Caco-2 (cell line): ENCODE results near the gene TP53I13. TPM values are rescaled to one million over a fixed set of nuclear protein-coding genes. Genes with fewer than 3 reads are reported as not detected.

Experiments
- BruUV-seq: library from RNA; stranded (reverse); fragments of 400-500 nt; replicated peaks from 2 replicates; lab custom pipeline; 2021; lab: Mats Ljungman, UMichigan
- CTCF ChIA-PET: fragments of 300-600 bp; sonication (Branson Sonifier 250); formaldehyde crosslinking; loops from one replicate; lab custom pipeline; 2022; ENCODE audit warnings: antibody characterized with exemption; lab: Charles Lee
- POLR2A ChIA-PET: fragments of 300-600 bp; sonication (Branson Sonifier 250); formaldehyde crosslinking; loops from one replicate; lab custom pipeline; 2022; ENCODE audit warnings: antibody characterized with exemption; lab: Charles Lee
- DNase-seq, 2 experiments: peaks; one replicate each; pipeline versions ENCODE4 v3.0.0 to v3.0.0-alpha.2; 2020 to 2022
- H3K27me3 ChIP-seq: replicated peaks from 2 replicates; pipeline ENCODE4 v1.6.0; 2011; ENCODE audit warnings: low read length; ENCODE audit not compliant: control insufficient read depth, insufficient read depth
- H3K36me3 ChIP-seq: 2 replicates; pipeline ENCODE4 v1.5.1; 2011; ENCODE audit warnings: low read length; ENCODE audit not compliant: control insufficient read depth, insufficient read depth
- H3K4me1 ChIP-seq: fragments of 250-450 bp; sonication (Bioruptor Pico); 2 replicates; pipeline ENCODE4 v1.5.1; 2020; ENCODE audit warnings: mild to moderate bottlenecking
- H3K4me3 ChIP-seq: 2 replicates; pipeline ENCODE4 v1.5.1; 2011; ENCODE audit warnings: low read depth, mild to moderate bottlenecking, control low read depth, low read length
- H3K9me3 ChIP-seq: fragments of 250-450 bp; sonication (Bioruptor Pico); 2 replicates; pipeline ENCODE4 v1.5.1; 2020; ENCODE audit warnings: mild to moderate bottlenecking, moderate library complexity
- H3K27ac Mint-ChIP-seq: one replicate; pipeline ENCODE4 v1.8.0; 2022; ENCODE audit warnings: mixed read lengths; ENCODE audit not compliant: unreplicated experiment
- H3K27me3 Mint-ChIP-seq: one replicate; pipeline ENCODE4 v1.8.0; 2022; ENCODE audit warnings: mixed read lengths; ENCODE audit not compliant: insufficient read depth, unreplicated experiment
- H3K36me3 Mint-ChIP-seq: one replicate; pipeline ENCODE4 v1.8.0; 2022; ENCODE audit warnings: mild to moderate bottlenecking, mixed read lengths; ENCODE audit not compliant: insufficient read depth, unreplicated experiment
- H3K4me1 Mint-ChIP-seq: one replicate; pipeline ENCODE4 v1.8.0; 2022; ENCODE audit warnings: low read depth, mixed read lengths; ENCODE audit not compliant: unreplicated experiment
- H3K4me3 Mint-ChIP-seq: one replicate; pipeline ENCODE4 v1.8.0; 2022; ENCODE audit warnings: mild to moderate bottlenecking, moderate library complexity, mixed read lengths; ENCODE audit not compliant: unreplicated experiment
- H3K9me3 Mint-ChIP-seq: one replicate; pipeline ENCODE4 v1.8.0; 2022; ENCODE audit warnings: mixed read lengths; ENCODE audit not compliant: unreplicated experiment
- CTCF ChIP-seq, 2 experiments: fragments of 200-600 bp in 1 of 2; IDR thresholded peaks; 1 replicate in 1 of 2; 2 replicates in 1 of 2; pipeline versions ENCODE4 v1.5.1 to v1.8.0; 2011 to 2022; ENCODE audit warnings: antibody characterized with exemption in 1 of 2, control low read depth in 1 of 2, inconsistent platforms in 1 of 2, low read depth in 1 of 2, low read length in 1 of 2, mild to moderate bottlenecking in 1 of 2, moderate library complexity in 1 of 2; ENCODE audit not compliant: insufficient read depth in 1 of 2, severe bottlenecking in 1 of 2, unreplicated experiment in 1 of 2
- intact Hi-C: fragments of 100-400 bp; cut with micrococcal nuclease; formaldehyde crosslinking; loops from one replicate; pipeline ENCODE4 v1.10.0; 2022; ENCODE audit not compliant: unreplicated experiment
- total RNA-seq: library from RNA; stranded (reverse); gene quantifications from 2 replicates; pipeline ENCODE4 v1.2.3, GENCODE V29; 2022

The TP53I13 gene
- total RNA-seq, 1 experiment from 2014 or later = 49.2 TPM

GRCh38 chr17:29583324-29584248, 15.1 kb downstream of the TP53I13 start:
- H3K4me3 ChIP-seq = no peak overlapping the region
- peaks cover 4% of the 10 kb centered on the region for H3K36me3 ChIP-seq
- intact Hi-C loops = no loop called here
- CTCF ChIA-PET = interaction anchor here (0.6 to 1.0 kb wide), 2 partner anchors 8 to 9 kb away, joined by 3 read pairs; no protein-coding TSS in a partner anchor
- BruUV-seq = no TSS peak
- no peak for DNase-seq
- no peaks in the 10 kb centered on the region for H3K9me3 Mint-ChIP-seq
- H3K4me3 Mint-ChIP-seq = no peak overlapping the region
- no peak overlapping the region for H3K27ac Mint-ChIP-seq
- no peaks in the 10 kb centered on the region for H3K9me3 ChIP-seq
- 0 out of 2 replicates have a peak, but pooled peaks cover 7% of the 10 kb centered on the region for H3K4me1 ChIP-seq
- peaks cover 12% of the 10 kb centered on the region for H3K36me3 Mint-ChIP-seq
- H3K27me3 ChIP-seq = no peaks in the 10 kb centered on the region
- no peaks in the 10 kb centered on the region for H3K27me3 Mint-ChIP-seq
- H3K4me1 Mint-ChIP-seq = no peaks in the 10 kb centered on the region
- POLR2A ChIA-PET = no interaction called here
- no peak for TF ChIP-seq CTCF (IDR thresholded peaks at IDR 0.05; ENCODE audit: insufficient read depth in 1 of 2, low read depth in 1 of 2, low read length in 1 of 2, severe bottlenecking in 1 of 2, unreplicated experiment in 1 of 2)

DNA sequence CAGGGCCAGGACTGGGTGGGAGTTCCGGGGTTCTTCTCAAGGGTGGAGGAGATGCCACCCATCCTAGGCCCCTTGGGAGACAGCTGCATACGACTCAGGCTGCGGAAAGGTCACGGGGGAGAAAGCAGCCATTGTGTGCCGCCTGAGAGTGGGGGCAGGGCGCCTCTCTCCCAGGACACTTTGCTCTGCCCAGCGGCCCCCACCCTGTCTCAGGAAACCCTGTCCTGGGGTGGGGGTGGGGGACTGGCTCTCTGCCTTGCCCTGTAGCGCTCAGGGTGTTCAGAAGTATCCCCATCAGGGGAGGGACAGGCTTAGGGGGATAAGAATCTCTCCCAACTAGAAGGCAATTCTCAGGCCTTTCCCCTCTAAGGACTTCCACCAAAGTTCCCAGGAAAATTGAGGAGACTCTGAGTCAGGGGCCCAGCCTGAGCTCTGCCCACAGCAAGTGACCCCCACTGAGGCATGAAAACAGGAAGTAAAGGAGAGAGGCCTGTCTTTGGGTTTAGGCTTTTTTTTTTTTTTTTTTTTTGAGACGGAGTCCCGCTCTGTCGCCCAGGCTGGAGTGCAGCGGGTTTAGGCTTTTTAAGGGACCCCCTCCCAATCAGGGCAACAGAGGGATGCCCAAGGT, 16.1 kb downstream of the TP53I13 start:
- 0 out of 2 replicates have a peak, but pooled peaks cover 7% of the 10 kb centered on the region for H3K4me1 ChIP-seq
- intact Hi-C loops = no loop called here
- no peak overlapping the region for H3K4me3 ChIP-seq
- Mint-ChIP-seq H3K36me3 (peaks cover 12% of the 10 kb centered on the region), H3K9me3 (no peaks in the 10 kb centered on the region), H3K4me3 (no peak overlapping the region), H3K27me3 (no peaks in the 10 kb centered on the region), H3K27ac (no peak overlapping the region), H3K4me1 (no peaks in the 10 kb centered on the region)
- no peak for TF ChIP-seq CTCF (IDR thresholded peaks at IDR 0.05; ENCODE audit: insufficient read depth in 1 of 2, low read depth in 1 of 2, low read length in 1 of 2, severe bottlenecking in 1 of 2, unreplicated experiment in 1 of 2)
- no peaks in the 10 kb centered on the region for H3K9me3 ChIP-seq
- BruUV-seq = no TSS peak
- peaks cover 4% of the 10 kb centered on the region for H3K36me3 ChIP-seq
- CTCF ChIA-PET = interaction anchor here (1.3 kb wide), 1 partner anchor 28 kb away, joined by 4 read pairs; no protein-coding TSS in a partner anchor
- H3K27me3 ChIP-seq = no peaks in the 10 kb centered on the region
- no peak for DNase-seq
- POLR2A ChIA-PET = no interaction called here

DNA sequence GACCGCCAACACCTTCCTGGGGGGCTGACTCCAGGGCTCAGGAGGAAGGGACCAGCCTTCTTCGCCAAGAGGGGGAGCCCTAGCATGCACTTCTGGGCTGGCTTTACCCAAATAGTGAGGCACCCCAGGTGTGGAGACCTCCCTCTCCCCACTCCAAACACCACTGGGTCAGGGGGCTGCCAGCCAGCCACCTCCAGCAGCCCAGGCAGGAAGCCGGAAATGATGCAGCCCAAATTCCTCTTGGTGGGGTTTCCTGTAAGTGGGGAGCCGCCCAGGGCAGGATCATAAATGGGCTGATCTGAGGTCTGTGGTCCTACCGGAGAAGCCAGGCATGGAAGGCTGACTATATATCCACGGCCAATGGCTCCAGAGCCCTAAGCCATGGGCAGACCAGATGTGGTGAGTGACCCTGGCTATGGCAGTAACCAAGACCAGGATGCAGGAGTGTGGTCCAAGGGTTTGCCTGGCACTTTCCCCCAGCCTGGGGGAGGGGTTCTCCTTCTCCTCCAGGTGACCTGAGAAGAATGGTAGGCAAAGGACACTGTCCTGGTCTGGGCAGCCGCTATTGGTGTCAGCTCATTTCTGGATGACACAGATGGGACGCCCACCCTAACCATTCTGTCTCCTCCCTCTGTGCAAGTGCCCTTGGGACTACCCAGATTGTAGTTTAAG, 16.7 kb downstream of the TP53I13 start:
- peaks cover 8% of the 10 kb centered on the region for H3K36me3 Mint-ChIP-seq
- H3K4me1 ChIP-seq = peaks cover 13% of the 10 kb centered on the region
- CTCF ChIA-PET = interaction anchor here (1.3 kb wide), 1 partner anchor 29 kb away, joined by 4 read pairs; no protein-coding TSS in a partner anchor

More for the DNA sequence above, 16.7 kb downstream of the TP53I13 start:
- intact Hi-C loops = no loop called here
- DNase-seq = no peak
- H3K4me3 Mint-ChIP-seq = no peak overlapping the region
- POLR2A ChIA-PET = interaction anchor here (0.6 kb wide), 1 partner anchor 12 kb away, joined by 4 read pairs; no protein-coding TSS in a partner anchor
- TF ChIP-seq CTCF (IDR thresholded peaks at IDR 0.05; ENCODE audit: insufficient read depth in 1 of 2, low read depth in 1 of 2, low read length in 1 of 2, severe bottlenecking in 1 of 2, unreplicated experiment in 1 of 2) = no peak
- Histone ChIP-seq H3K4me3 (no peak overlapping the region), H3K9me3 (no peaks in the 10 kb centered on the region), H3K36me3 (peaks cover 4% of the 10 kb centered on the region), H3K27me3 (no peaks in the 10 kb centered on the region)
- no peaks in the 10 kb centered on the region for H3K4me1 Mint-ChIP-seq
- BruUV-seq = no TSS peak
- H3K9me3 Mint-ChIP-seq = no peaks in the 10 kb centered on the region
- no peaks in the 10 kb centered on the region for H3K27me3 Mint-ChIP-seq
- no peak overlapping the region for H3K27ac Mint-ChIP-seq
